Posterior vena cava (tissue), 2 donors: Measurements from ENCODE around the gene SERINC4. TPM values are rescaled to one million over a fixed set of nuclear protein-coding genes. Genes with fewer than 3 reads are reported as not detected.
"Not testable (repeated sequence)": the region's sequence is repeated elsewhere in the genome, so short reads cannot be mapped to it uniquely, and the experiment has no call there.

Source experiments
- DNase-seq: peaks from one replicate; pipeline ENCODE4 v3.0.0-alpha.2; 2020; ENCODE audit warnings: low spot score
- intact Hi-C, 2 donors: fragments of 100-400 bp; cut with DNase I; formaldehyde crosslinking; loops; one replicate each; pipeline versions ENCODE4 v1.14.1 to v1.14.2; 2022 to 2023
- microRNA-seq, 2 donors: library from miRNA; unstranded; fragments of <30 nt; microRNA quantifications; one replicate each; pipeline ENCODE4 v1.2.0, GENCODE V29; 2020 to 2021; ENCODE audit warnings: borderline microRNAs expressed in 2 of 2
- total RNA-seq, 2 donors: library from RNA; stranded (reverse); fragmentation: NEBNext Ultra II Directional; extraction: Animal tissue kit (Norgen Biotek cat#: 25700); gene quantifications; one replicate each; pipeline ENCODE4 v1.2.1, GENCODE V29; 2021
- donor health status: DM: yes; HTN: yes; CAD: no.
- donor health status: DM: yes; HTN: yes; CAD: no.

SERINC4 gene
- total RNA-seq, 2 donors from 2014 or later: not detected

- DNase-seq: no peak
- intact Hi-C loops: no loop called here
These were observed 27.4 kb downstream of the SERINC4 start for GRCh38 chr15:43772624-43773023.

GRCh38 chr15:43771816-43772215 is 28.2 kb downstream of the SERINC4 start:
- no peak for DNase-seq
- intact Hi-C loops: no loop called here

- DNase-seq: no peak
- intact Hi-C loops: no loop called here
These were observed 30.3 kb downstream of the SERINC4 start for GRCh38 chr15:43769584-43770228.

- no peak for DNase-seq
- intact Hi-C loops: no loop called here
These were observed 36.1 kb downstream of the SERINC4 start for GRCh38 chr15:43763819-43764446.

- intact Hi-C loops: no loop called here
- no peak for DNase-seq
These were observed 37.2 kb downstream of the SERINC4 start for GRCh38 chr15:43762824-43763223.

- DNase-seq: no peak
- intact Hi-C loops: no loop called here
These were observed 48.1 kb downstream of the SERINC4 start for GRCh38 chr15:43751885-43752284.

- DNase-seq: no peak
- intact Hi-C loops: no loop called here
These were observed 50.2 kb downstream of the SERINC4 start for GRCh38 chr15:43749690-43750345.

- intact Hi-C loops: no loop called here
- DNase-seq: no peak
These were observed 51.6 kb downstream of the SERINC4 start for GRCh38 chr15:43748376-43748775.

- DNase-seq, intact Hi-C loops: not testable (repeated sequence)
These were observed 53.1 kb downstream of the SERINC4 start for GRCh38 chr15:43746903-43747309.

- intact Hi-C loops: not testable (repeated sequence)
- DNase-seq: peak; percentile 98
These were observed 53.6 kb downstream of the SERINC4 start, which contains the start of gene PDIA3 for GRCh38 chr15:43746245-43746902. TSS of gene PDIA3 (plus strand) at chr15:43746438. CDS start at chr15:43746540, 102 bp downstream.

Small RNAs within 50 kb of the gene (microRNA-seq; reads per million reads assigned to microRNA genes)
- 0 reads per million in 2 donors for gene MIR1282

Other genes starting within 250 kb of the SERINC4 start
- 10 to 100 TPM; 22.7 to 31.5 TPM for gene PPIP5K1, start 210.0 kb downstream of the SERINC4 start, total RNA-seq
- gene CKMT1B, start 206.2 kb downstream of the SERINC4 start, total RNA-seq: not detected
- gene STRC, start 181.4 kb downstream of the SERINC4 start, total RNA-seq: under 1 TPM; 0.19 to 0.56 TPM
- gene CATSPER2, start 151.4 kb downstream of the SERINC4 start, total RNA-seq: 1 to 10 TPM; 3.1 to 3.2 TPM
- gene CKMT1A, start 106.4 kb downstream of the SERINC4 start, total RNA-seq: not detected
- gene PDIA3, start 53.8 kb downstream of the SERINC4 start, total RNA-seq: 100 to 1,000 TPM; 258 to 368 TPM
- gene ELL3, start 23.3 kb downstream of the SERINC4 start, total RNA-seq: 1 to 10 TPM; 2.2 TPM
- 100 to 1,000 TPM; 618 to 766 TPM for gene SERF2, start 7.9 kb downstream of the SERINC4 start, total RNA-seq
- 10 to 100 TPM; 11.3 to 11.9 TPM for gene HYPK, start 379 bp upstream of the SERINC4 start, total RNA-seq
- 10 to 100 TPM; 16.6 to 17.7 TPM for gene MFAP1, start 24.5 kb upstream of the SERINC4 start, total RNA-seq
- gene WDR76, start 26.8 kb upstream of the SERINC4 start, total RNA-seq: 1 to 10 TPM; 3.9 to 6.2 TPM